Measurements from ENCODE around the gene MALRD1.

MALRD1 gene

DNA sequence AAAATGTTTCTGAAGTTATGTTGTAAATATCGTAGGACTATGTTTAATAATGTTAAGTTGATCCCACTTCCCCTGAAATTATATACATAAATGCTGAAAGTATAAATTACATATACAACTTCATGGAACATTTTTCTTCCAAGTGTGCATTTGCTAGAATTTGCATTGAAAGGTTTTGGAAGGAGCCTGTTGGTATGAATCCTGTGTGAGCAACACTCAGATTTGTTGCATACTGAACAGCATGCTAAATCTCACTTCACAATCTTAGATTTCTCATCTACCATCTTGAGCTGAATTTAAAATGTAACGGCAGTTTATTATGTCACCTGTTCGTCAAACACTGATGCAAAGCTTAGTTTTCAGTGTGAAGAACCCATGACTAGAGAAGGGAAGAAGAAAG is 172.6 kb downstream of the MALRD1 start:
- DNase-seq (ENCODE audit: low read depth in 4 of 4, low spot score in 1 of 4) = no peak

DNA sequence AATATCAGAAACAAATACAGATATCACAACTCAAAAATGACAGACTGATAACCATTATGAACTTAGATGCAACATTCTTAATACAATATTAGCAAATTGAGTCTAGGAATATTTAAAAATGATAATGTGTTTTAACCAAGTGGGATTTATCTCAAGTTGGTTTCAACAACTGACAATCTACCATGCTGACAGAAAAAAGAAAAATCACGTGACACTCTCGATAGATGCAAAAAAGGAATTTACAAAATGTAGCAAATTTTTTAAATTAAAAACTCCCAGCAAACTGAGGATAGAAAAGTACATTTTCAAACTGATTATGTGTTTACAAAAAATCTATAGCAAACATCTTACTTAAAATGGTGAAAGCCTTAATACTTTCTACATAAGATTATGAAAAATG is 177.4 kb downstream of the MALRD1 start:
- DNase-seq (ENCODE audit: low read depth in 4 of 4, low spot score in 1 of 4) = no peak

DNA sequence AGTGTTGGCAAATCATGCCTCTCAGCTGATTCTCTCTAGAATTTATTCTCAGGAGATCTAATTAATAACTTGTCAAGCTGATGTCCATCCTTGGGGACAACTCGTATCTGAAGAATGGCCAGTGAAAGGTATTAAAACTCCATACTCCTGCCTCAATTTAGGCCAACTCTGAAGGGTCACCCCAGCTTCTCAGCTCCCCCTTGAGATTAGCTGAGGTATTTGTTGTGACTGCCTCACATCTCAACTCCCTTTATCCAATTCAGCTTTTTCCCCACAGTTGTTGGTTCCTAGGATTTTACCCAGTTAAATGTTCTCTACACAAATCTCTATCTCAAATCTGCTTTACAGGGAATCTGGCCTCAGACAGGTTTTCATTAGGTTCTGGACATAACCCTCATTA is 182.4 kb downstream of the MALRD1 start:
- no peak for DNase-seq (ENCODE audit: low read depth in 4 of 4, low spot score in 1 of 4)

DNA sequence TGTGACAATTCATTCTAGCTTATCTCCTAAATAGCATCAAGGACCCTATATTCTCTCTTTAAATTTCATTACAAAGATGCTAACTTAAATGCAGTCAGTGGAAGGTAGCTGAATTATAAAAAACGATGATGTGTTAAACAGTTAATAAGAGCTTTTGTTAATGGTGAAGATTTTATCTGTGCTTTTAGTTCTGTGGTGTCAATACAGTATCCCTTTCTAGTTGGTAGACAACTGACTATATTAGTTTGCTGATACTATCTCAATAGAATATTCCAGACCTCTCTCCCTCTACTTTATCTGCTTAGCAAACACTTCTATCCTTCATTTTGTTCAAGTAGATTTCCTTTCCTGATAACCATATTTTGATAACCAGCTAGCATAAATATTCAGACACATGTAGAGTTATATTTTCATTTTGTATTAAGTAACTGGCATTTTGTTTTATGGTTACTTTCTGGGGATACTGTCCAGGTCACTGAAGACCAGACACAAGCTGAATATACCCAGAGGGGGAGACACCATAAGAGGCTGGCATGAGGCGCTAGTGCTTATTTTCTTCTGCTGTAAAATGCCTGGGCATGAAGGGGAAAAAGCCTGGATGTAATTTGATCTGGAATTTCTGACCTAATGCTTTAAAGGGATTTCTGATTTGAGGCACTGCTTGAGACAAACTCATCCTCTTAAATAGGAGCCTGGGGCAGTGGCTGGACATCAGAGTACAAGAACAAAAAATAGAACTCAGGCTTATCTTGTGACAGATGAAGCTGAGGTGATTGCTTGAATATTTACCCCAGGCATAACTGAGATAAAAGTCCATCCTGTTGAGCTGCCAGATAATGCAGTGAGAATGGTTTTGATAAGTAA is 197.5 kb downstream of the MALRD1 start:
- no peak for DNase-seq (ENCODE audit: low read depth in 4 of 4, low spot score in 1 of 4)

GRCh38 chr10:19247843-19248242 is 199.2 kb downstream of the MALRD1 start:
- no peak for DNase-seq (ENCODE audit: low read depth in 4 of 4, low spot score in 1 of 4)

DNA sequence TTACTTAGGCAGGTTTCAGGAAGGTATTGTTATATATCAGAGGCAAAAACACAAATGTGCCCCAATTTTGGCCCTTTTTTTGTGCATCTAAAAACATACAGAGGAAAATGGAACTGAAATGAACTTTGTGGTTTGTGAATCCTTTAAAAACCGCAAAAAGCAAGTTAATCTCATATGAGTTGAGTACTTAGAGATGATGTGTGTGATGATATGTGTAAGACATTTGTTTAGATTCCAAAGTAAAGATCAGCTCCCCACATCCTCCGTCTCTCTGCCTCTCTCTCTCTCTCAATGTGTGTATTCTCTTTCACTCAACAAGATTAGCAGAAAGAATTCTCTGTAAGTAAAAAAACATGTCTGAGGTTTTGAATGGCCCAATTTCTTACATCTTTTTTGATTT is 201.9 kb downstream of the MALRD1 start:
- no peak for DNase-seq (ENCODE audit: low read depth in 4 of 4, low spot score in 1 of 4)

- DNase-seq (ENCODE audit: low read depth in 4 of 4, low spot score in 1 of 4) = no peak
Observed at GRCh38 chr10:19252531-19252930, 203.9 kb downstream of the MALRD1 start.

GRCh38 chr10:19256331-19256730 is 207.7 kb downstream of the MALRD1 start:
- no peak for DNase-seq (ENCODE audit: low read depth in 4 of 4, low spot score in 1 of 4)

DNA sequence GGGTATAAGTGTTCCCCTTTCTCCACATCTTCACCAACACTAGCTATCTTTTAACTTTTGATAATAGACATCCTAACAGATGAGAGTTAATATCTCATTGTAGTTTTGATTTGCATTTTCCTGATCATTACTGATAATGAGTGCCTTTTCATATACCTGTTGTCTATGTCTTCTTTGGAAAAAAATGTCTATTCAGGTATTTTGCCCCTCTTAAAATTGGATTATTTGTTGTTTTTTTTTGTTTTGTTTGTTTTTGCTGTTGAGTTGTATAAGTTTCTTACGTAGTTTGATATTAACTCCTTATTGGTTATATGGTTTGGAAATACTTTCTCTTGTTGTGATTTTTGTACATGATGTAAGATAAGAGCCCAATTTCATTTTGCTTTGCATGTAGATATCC is 214.7 kb downstream of the MALRD1 start:
- no peak for DNase-seq (ENCODE audit: low read depth in 4 of 4, low spot score in 1 of 4)

DNA sequence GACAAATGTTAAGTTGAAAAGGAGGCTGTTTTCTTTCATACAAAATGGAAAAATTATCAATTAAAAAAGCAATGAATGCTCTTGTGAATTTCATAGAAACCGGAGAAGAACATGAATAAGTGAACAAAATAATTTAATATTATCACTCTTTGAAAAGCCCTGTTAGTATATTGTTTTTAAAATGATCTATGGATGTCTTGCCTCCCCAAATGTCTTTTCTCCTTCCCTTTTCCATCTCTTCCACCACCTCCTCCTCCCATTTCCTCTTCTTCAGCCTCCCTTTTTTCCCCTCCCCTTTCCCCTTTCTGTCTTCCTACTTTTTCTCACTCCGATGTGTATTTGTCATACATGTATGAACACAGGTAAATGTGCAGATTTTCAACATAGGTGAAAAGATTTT is 234.7 kb downstream of the MALRD1 start:
- no peak for DNase-seq (ENCODE audit: low read depth in 4 of 4, low spot score in 1 of 4)

GRCh38 chr10:19283786-19284185 is 235.2 kb downstream of the MALRD1 start:
- no peak for DNase-seq (ENCODE audit: low read depth in 4 of 4, low spot score in 1 of 4)

- no peak for DNase-seq (ENCODE audit: low read depth in 4 of 4, low spot score in 1 of 4)
Observed at GRCh38 chr10:19290770-19291169, 242.2 kb downstream of the MALRD1 start.

DNA sequence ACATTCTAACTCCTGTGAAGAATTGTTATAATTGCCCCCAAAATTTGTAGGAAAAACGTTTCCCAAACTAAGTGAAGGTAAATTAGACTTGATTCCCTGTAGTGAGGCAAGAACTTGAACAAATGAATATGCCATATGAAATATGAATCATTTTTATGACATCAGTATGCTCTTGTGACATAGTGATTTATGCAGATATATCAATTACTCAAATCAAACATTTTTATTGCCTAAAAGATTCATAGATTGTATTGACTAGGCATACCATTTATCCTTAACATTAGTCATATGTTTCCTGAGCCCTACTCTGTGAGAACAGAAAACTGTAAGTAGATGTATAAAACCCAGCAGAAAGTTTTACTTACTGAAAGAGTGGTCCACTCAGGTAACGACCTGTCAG is 245.6 kb downstream of the MALRD1 start:
- no peak for DNase-seq (ENCODE audit: low read depth in 4 of 4, low spot score in 1 of 4)

DNA sequence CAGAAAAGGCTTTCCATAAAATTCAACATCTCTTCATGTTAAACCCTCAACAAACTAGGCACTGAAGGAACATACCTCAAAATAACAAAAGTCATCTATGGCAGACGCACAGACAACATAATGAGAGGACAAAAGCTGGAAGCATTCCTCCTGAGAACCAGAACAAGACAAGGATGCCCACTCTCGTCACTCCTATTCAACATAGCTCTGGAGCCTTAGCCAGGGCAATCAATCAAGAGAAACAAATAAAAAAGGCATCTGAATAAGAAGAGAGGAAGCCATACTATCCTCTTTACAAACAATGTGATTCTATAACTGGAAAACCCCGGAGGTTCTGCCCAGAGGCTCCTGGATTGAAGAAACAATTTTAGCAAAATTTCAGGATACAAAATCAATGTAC is 251.0 kb downstream of the MALRD1 start:
- no peak for DNase-seq (ENCODE audit: low read depth in 4 of 4, low spot score in 1 of 4)

GRCh38 chr10:19302117-19302516 is 253.5 kb downstream of the MALRD1 start:
- DNase-seq (ENCODE audit: low read depth in 4 of 4, low spot score in 1 of 4) = no peak

- no peak for DNase-seq (ENCODE audit: low read depth in 4 of 4, low spot score in 1 of 4)
Observed at GRCh38 chr10:19310066-19310465, 261.5 kb downstream of the MALRD1 start.

GRCh38 chr10:19316204-19316870 is 267.7 kb downstream of the MALRD1 start:
- no peak for DNase-seq (ENCODE audit: low read depth in 4 of 4, low spot score in 1 of 4)

GRCh38 chr10:19317952-19318351 is 269.4 kb downstream of the MALRD1 start:
- DNase-seq (ENCODE audit: low read depth in 4 of 4, low spot score in 1 of 4) = no peak

DNA sequence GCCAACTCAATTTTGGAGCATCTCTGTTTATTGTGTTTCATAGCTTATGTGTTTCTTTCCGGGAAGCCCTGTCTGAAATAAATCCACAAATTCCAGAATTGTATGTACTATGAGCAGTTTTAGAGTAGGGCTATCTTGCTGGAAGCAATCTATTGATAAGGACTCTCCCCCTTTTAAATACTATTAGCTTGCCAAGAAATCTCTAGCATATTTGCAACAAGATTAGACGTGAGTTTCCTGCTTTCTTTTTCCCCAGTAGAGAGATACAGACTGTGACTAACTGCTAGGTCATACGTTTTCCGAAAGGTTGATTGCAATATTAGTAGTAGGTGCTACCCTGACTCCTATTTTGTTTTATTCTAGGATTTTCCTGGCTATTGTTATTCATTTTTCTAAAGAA is 277.0 kb downstream of the MALRD1 start:
- DNase-seq (ENCODE audit: low read depth in 4 of 4, low spot score in 1 of 4) = no peak

DNA sequence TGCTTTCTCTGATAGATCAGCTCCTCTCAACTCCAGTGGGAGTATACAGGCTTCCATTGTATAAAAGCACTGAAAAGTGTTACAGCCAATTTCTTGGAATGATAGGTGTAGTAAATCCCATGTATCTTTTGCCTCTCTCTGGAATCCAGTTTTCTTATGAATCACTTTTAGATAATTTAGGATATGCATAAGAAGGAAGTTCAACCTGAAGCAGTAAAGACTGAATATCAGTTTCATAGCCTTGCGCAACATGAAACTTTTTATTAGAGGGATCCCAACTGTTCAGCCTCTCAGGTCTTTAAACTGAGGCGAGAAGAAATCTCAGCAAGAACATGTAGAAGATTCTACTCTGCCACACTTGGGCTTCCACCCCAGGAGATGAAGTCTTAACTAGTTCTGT is 280.0 kb downstream of the MALRD1 start:
- DNase-seq (ENCODE audit: low read depth in 4 of 4, low spot score in 1 of 4) = no peak

DNA sequence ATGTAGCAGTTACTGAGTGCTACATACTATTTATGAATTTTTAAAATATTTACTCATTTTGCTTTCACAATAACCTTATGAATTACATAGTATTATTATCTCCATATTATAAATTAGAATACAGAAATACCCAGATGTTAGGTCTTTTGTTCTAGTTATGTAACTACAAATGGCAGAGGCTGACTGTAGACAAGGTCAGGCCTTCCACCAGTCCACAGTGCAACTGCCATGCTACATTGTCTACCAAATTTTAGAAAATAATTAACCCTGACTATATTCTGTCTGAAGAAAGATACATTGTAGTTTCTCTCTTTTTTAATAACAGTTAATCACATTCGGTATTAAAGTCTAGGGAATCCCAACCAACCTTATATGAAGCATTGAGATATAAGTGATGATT is 280.9 kb downstream of the MALRD1 start:
- no peak for DNase-seq (ENCODE audit: low read depth in 4 of 4, low spot score in 1 of 4)

- DNase-seq (ENCODE audit: low read depth in 4 of 4, low spot score in 1 of 4) = no peak
Observed at GRCh38 chr10:19332304-19332703, 283.7 kb downstream of the MALRD1 start.

GRCh38 chr10:19333631-19334030 is 285.0 kb downstream of the MALRD1 start:
- DNase-seq (ENCODE audit: low read depth in 4 of 4, low spot score in 1 of 4) = no peak
